Tibial artery (tissue), 4 donors: ENCODE measurements around the gene AS3MT.

Experiments used
- DNase-seq, 2 donors: peaks; one replicate each; pipeline ENCODE4 v3.0.0-alpha.2; 2019
- H3K27ac ChIP-seq, 2 donors: fragments of 200-600 bp; sonication (generic) in 1 of 2; 1 replicate in 1 of 2; 2 replicates in 1 of 2; pipeline ENCODE4 v1.5.1; 2018 to 2019; ENCODE audit warnings: mild to moderate bottlenecking in 1 of 2
- H3K27me3 ChIP-seq, 2 donors: fragments of 200-600 bp; sonication (generic) in 1 of 2; one replicate each; pipeline versions ENCODE4 v1.5.1 to v1.6.0; 2016 to 2019
- H3K36me3 ChIP-seq, 3 donors: fragments of 200-600 bp; sonication (generic) in 2 of 3; one replicate each; pipeline ENCODE4 v1.5.1; 2016 to 2019; ENCODE audit warnings: mild to moderate bottlenecking in 2 of 3
- H3K4me1 ChIP-seq, 4 donors: fragments of 200-600 bp; sonication (generic) in 2 of 4; 1 replicate in 3 of 4; 2 replicates in 1 of 4; pipeline ENCODE4 v1.5.1; 2016 to 2019
- H3K4me3 ChIP-seq, 2 donors: fragments of 200-600 bp; sonication (generic) in 1 of 2; 1 replicate in 1 of 2; 2 replicates in 1 of 2; pipeline ENCODE4 v1.5.1; 2018 to 2019; ENCODE audit warnings: mild to moderate bottlenecking in 2 of 2
- H3K9me3 ChIP-seq, 3 donors: fragments of 200-600 bp; sonication (generic) in 1 of 3; one replicate each; pipeline ENCODE4 v1.5.1; 2016 to 2019
- intact Hi-C: fragments of 100-400 bp; cut with DNase I; formaldehyde crosslinking; loops from one replicate; pipeline ENCODE4 v1.15.0; 2023; ENCODE audit warnings: low total_unique reads
- TF ChIP-seq, protein P1 (sequence below), 2 experiments: fragments of 200-600 bp in 1 of 2; fragments of 450-650 bp in 1 of 2; IDR thresholded peaks; one replicate each; pipeline ENCODE4 v1.5.1; 2017 to 2019; ENCODE audit warnings: antibody characterized with exemption in 2 of 2, mild to moderate bottlenecking in 1 of 2, moderate library complexity in 1 of 2

The AS3MT gene

DNA sequence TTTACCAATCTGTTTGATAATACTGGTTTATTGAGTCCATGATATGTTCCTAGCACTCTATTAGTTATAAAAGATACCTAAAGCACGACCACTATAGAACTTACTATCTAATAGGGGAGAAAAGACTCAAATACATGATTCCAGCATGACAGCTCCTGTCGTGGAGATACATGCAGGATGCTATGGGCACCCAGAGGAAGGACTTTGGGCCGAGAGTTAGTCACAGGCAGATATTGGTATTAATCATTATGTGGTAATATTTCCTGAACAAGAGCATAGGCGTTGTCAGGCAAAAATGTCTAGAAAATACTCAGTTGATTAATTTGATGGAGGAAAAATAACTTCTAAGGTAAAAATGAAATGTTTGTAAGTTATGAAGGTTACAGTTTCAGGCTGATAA, 80.6 kb downstream of the AS3MT start:
- no peak for DNase-seq
- Histone ChIP-seq H3K36me3 (no peaks in the 10 kb centered on the region), H3K9me3 (no peaks in the 10 kb centered on the region), H3K4me1 (peaks cover 0 to 37% (median 4%) of the 10 kb centered on the region in 4 donors), H3K27me3 (no peaks in the 10 kb centered on the region), H3K27ac (no peak overlapping the region), H3K4me3 (no peak overlapping the region)
- TF ChIP-seq, protein P1, sequence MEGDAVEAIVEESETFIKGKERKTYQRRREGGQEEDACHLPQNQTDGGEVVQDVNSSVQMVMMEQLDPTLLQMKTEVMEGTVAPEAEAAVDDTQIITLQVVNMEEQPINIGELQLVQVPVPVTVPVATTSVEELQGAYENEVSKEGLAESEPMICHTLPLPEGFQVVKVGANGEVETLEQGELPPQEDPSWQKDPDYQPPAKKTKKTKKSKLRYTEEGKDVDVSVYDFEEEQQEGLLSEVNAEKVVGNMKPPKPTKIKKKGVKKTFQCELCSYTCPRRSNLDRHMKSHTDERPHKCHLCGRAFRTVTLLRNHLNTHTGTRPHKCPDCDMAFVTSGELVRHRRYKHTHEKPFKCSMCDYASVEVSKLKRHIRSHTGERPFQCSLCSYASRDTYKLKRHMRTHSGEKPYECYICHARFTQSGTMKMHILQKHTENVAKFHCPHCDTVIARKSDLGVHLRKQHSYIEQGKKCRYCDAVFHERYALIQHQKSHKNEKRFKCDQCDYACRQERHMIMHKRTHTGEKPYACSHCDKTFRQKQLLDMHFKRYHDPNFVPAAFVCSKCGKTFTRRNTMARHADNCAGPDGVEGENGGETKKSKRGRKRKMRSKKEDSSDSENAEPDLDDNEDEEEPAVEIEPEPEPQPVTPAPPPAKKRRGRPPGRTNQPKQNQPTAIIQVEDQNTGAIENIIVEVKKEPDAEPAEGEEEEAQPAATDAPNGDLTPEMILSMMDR (IDR thresholded peaks at IDR 0.05) = no peak
- intact Hi-C loops = no loop called here

DNA sequence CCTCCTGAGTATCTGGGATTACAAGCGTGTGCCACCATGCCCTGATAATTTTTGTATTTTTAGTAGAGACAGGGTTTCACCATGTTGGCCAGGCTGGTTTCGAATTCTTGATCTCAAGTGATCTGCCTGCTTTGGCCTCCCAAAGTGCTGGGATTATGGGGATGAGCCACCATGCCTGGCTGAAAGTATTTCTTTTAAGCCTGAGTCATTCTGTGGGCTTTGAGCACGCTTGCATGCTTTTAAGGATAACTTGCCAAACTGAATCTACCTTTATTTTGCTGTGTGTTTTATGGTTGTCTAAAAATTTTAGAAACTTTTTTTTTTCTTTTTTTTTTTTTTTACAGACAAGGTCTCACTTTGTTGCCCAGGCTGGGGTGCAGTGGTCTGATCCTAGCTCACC, 82.0 kb downstream of the AS3MT start:
- H3K4me1 ChIP-seq = peaks cover 0 to 23% (median 0%) of the 10 kb centered on the region in 4 donors
- no peak for DNase-seq
- H3K36me3 ChIP-seq = no peaks in the 10 kb centered on the region
- no peak overlapping the region for H3K27ac ChIP-seq
- TF ChIP-seq, protein P1 (IDR thresholded peaks at IDR 0.05) = no peak
- no peaks in the 10 kb centered on the region for H3K27me3 ChIP-seq
- no peak overlapping the region for H3K4me3 ChIP-seq
- H3K9me3 ChIP-seq = no peaks in the 10 kb centered on the region
- intact Hi-C loops = no loop called here
